WI38 (cell line): ENCODE data around the gene NLGN1.

Experiments used
- H3K4me3 ChIP-seq: 2 replicates; pipeline ENCODE4 v1.5.1; 2011; ENCODE audit warnings: low read depth, mild to moderate bottlenecking, control low read depth, low read length
- TF ChIP-seq, protein P1 (sequence below): IDR thresholded peaks from 2 replicates; pipeline ENCODE4 v1.5.1; 2012; ENCODE audit warnings: low read depth, mild to moderate bottlenecking, control low read depth, low read length

NLGN1 gene

GRCh38 chr3:174266476-174266875, 868.9 kb downstream of the NLGN1 start:
- TF ChIP-seq, protein P1, sequence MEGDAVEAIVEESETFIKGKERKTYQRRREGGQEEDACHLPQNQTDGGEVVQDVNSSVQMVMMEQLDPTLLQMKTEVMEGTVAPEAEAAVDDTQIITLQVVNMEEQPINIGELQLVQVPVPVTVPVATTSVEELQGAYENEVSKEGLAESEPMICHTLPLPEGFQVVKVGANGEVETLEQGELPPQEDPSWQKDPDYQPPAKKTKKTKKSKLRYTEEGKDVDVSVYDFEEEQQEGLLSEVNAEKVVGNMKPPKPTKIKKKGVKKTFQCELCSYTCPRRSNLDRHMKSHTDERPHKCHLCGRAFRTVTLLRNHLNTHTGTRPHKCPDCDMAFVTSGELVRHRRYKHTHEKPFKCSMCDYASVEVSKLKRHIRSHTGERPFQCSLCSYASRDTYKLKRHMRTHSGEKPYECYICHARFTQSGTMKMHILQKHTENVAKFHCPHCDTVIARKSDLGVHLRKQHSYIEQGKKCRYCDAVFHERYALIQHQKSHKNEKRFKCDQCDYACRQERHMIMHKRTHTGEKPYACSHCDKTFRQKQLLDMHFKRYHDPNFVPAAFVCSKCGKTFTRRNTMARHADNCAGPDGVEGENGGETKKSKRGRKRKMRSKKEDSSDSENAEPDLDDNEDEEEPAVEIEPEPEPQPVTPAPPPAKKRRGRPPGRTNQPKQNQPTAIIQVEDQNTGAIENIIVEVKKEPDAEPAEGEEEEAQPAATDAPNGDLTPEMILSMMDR = no peak
- H3K4me3 ChIP-seq = no peak overlapping the region

DNA sequence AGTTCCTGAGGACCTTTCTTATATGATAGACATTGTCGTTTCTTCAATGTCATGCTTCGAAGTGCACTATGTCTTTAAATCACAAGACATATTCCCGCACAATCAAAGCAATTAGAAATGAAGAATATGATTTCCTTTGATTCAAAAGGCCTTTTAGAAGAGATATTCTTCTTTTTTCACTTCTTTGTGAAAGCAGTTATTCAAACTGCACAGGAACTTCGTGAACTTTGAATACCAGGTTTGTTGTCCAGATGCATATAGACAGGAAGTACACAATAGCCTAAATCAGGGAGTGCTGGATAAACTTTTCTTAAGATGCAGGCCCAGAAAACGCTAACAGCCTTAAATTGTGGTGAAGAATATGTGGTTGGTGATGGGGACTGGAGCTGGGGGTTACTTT, 870.5 kb downstream of the NLGN1 start:
- TF ChIP-seq, protein P1 = no peak
- no peak overlapping the region for H3K4me3 ChIP-seq

GRCh38 chr3:174268586-174268985, 871.0 kb downstream of the NLGN1 start:
- TF ChIP-seq, protein P1 = no peak
- H3K4me3 ChIP-seq = no peak overlapping the region

DNA sequence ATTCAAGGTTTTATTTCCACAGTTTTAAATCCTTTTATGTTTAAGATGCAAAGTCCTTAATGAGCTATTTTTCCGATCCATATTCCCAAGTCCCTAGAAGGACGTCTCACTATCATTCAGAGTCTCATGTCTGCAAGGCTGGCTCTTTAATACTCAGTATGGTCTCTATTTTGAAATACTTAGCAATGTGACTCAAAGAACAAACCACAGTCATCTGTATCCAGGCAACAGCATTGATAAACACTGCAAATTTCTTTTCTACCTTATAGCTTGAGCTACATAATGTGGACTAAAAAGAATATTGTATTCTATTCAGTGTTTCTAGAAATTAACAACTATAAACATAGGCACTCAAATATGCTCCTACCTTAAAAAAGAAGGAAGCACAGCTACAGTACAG, 873.3 kb downstream of the NLGN1 start:
- TF ChIP-seq, protein P1 = no peak
- no peak overlapping the region for H3K4me3 ChIP-seq

GRCh38 chr3:174275336-174275735, 877.8 kb downstream of the NLGN1 start:
- H3K4me3 ChIP-seq = no peak overlapping the region
- TF ChIP-seq, protein P1 = no peak

GRCh38 chr3:174276826-174277225, 879.3 kb downstream of the NLGN1 start:
- H3K4me3 ChIP-seq = no peak overlapping the region
- TF ChIP-seq, protein P1 = no peak

- H3K4me3 ChIP-seq = no peak overlapping the region
- TF ChIP-seq, protein P1 = no peak
Observed at GRCh38 chr3:174278094-174278493, 880.5 kb downstream of the NLGN1 start.
